Cardiac muscle cell (in vitro differentiated cells and primary cell): ENCODE data around the gene CCL5. TPM values are rescaled to one million over a fixed set of nuclear protein-coding genes. Genes with fewer than 3 reads are reported as not detected.
A peak's percentile ranks its signal among the peaks of the same experiment; 100 is the strongest.

Experiments
- DNase-seq, 2 donors: peaks; one replicate each; pipeline versions ENCODE4 v3.0.0 to v3.0.0-alpha.2; 2010 to 2017; ENCODE audit warnings: low read depth in 1 of 2, low spot score in 1 of 2
- H3K27ac ChIP-seq: fragments of 200-600 bp; sonication (generic); 2 replicates; pipeline ENCODE4 v1.5.1; 2016
- H3K27me3 ChIP-seq: fragments of 200-600 bp; sonication (generic); 2 replicates; pipeline ENCODE4 v1.6.0; 2016; ENCODE audit warnings: control low read depth
- H3K36me3 ChIP-seq: fragments of 200-600 bp; sonication (generic); 2 replicates; pipeline ENCODE4 v1.5.1; 2016; ENCODE audit warnings: control low read depth
- H3K4me1 ChIP-seq: fragments of 200-600 bp; sonication (generic); 2 replicates; pipeline ENCODE4 v1.8.1; 2017; ENCODE audit warnings: low read depth, mild to moderate bottlenecking, mixed run types
- H3K4me3 ChIP-seq: fragments of 200-600 bp; sonication (generic); 2 replicates; pipeline ENCODE4 v1.5.1; 2016; ENCODE audit warnings: mild to moderate bottlenecking
- H3K9me3 ChIP-seq: fragments of 200-600 bp; sonication (generic); 2 replicates; pipeline ENCODE4 v1.5.1; 2017; ENCODE audit warnings: low read depth, mild to moderate bottlenecking, control low read depth
- CTCF ChIP-seq: IDR thresholded peaks from 2 replicates; pipeline ENCODE4 v1.5.1; 2012; ENCODE audit warnings: low read depth, mild to moderate bottlenecking, low read length
- polyA plus RNA-seq: library from polyadenylated mRNA; unstranded; fragments of >200 nt; fragmentation: Nextera tagmentation; extraction: Ambion mirVana; gene quantifications from 2 replicates; pipeline ENCODE4 v1.2.1, GENCODE V29; 2016
- total RNA-seq: library from RNA; depleted of rRNA; stranded (reverse); fragments of >200 nt; gene quantifications from 2 replicates; pipeline ENCODE4 v1.2.3, GENCODE V29; 2016

CCL5 gene
- total and polyA plus RNA-seq, 2 experiments from 2014 or later = 0.10 TPM; not detected in 1

- H3K4me3 ChIP-seq = no peak overlapping the region
- DNase-seq = no peak
- H3K9me3 ChIP-seq = no peaks in the 10 kb centered on the region
Observed at GRCh38 chr17:35912339-35912912, 32.3 kb upstream of the CCL5 start.

GRCh38 chr17:35909408-35909807, 29.2 kb upstream of the CCL5 start:
- DNase-seq = no peak
- H3K4me1 ChIP-seq = no peaks in the 10 kb centered on the region
- H3K27ac ChIP-seq = no peak overlapping the region
- no peaks in the 10 kb centered on the region for H3K9me3 ChIP-seq
- H3K4me3 ChIP-seq = no peak overlapping the region
- no peak for TF ChIP-seq CTCF
- H3K36me3 ChIP-seq = no peaks in the 10 kb centered on the region
- H3K27me3 ChIP-seq = no peaks in the 10 kb centered on the region

More at GRCh38 chr17:35912339-35912912, 32.3 kb upstream of the CCL5 start:
- Histone ChIP-seq H3K36me3 (no peaks in the 10 kb centered on the region), H3K27me3 (no peaks in the 10 kb centered on the region), H3K27ac (no peak overlapping the region), H3K4me1 (no peaks in the 10 kb centered on the region)
- no peak for TF ChIP-seq CTCF

GRCh38 chr17:35907691-35908090, 27.5 kb upstream of the CCL5 start:
- DNase-seq = peak in 1 of 2 donors; percentile 65
- no peaks in the 10 kb centered on the region for H3K9me3 ChIP-seq
- H3K4me3 ChIP-seq = no peak overlapping the region
- H3K4me1 ChIP-seq = no peaks in the 10 kb centered on the region
- TF ChIP-seq CTCF = no peak
- H3K36me3 ChIP-seq = no peaks in the 10 kb centered on the region
- H3K27me3 ChIP-seq = no peaks in the 10 kb centered on the region
- no peak overlapping the region for H3K27ac ChIP-seq

- no peaks in the 10 kb centered on the region for H3K27me3 ChIP-seq
- no peak for DNase-seq
- H3K36me3 ChIP-seq = no peaks in the 10 kb centered on the region
- TF ChIP-seq CTCF = no peak
- no peak overlapping the region for H3K4me3 ChIP-seq
- no peaks in the 10 kb centered on the region for H3K4me1 ChIP-seq
- H3K27ac ChIP-seq = no peak overlapping the region
- no peaks in the 10 kb centered on the region for H3K9me3 ChIP-seq
Observed at GRCh38 chr17:35906926-35907637, 26.9 kb upstream of the CCL5 start.

GRCh38 chr17:35906191-35906925, 26.2 kb upstream of the CCL5 start:
- no peak for TF ChIP-seq CTCF
- Histone ChIP-seq H3K36me3 (no peaks in the 10 kb centered on the region), H3K4me3 (no peak overlapping the region), H3K27me3 (no peaks in the 10 kb centered on the region), H3K9me3 (no peaks in the 10 kb centered on the region), H3K27ac (no peak overlapping the region), H3K4me1 (no peaks in the 10 kb centered on the region)
- peak in 1 of 2 donors; percentile 62 for DNase-seq
